Glutamatergic neuron (in vitro differentiated cells): ENCODE results near the gene STXBP5. TPM values are rescaled to one million over a fixed set of nuclear protein-coding genes. Genes with fewer than 3 reads are reported as not detected.

Source experiments
- DNase-seq: peaks from one replicate; pipeline ENCODE4 v3.0.0; 2022
- H3K27ac Mint-ChIP-seq: one replicate; pipeline ENCODE4 v1.8.0; 2020; ENCODE audit warnings: mild to moderate bottlenecking, mixed read lengths, inconsistent platforms; ENCODE audit not compliant: unreplicated experiment
- H3K27me3 Mint-ChIP-seq: one replicate; pipeline ENCODE4 v1.8.0; 2020; ENCODE audit warnings: mild to moderate bottlenecking, moderate library complexity, mixed read lengths, inconsistent platforms; ENCODE audit not compliant: unreplicated experiment
- H3K36me3 Mint-ChIP-seq: one replicate; pipeline ENCODE4 v1.8.0; 2020; ENCODE audit warnings: mild to moderate bottlenecking, mixed read lengths, inconsistent platforms; ENCODE audit not compliant: unreplicated experiment
- H3K4me1 Mint-ChIP-seq: one replicate; pipeline ENCODE4 v1.8.0; 2020; ENCODE audit warnings: mild to moderate bottlenecking, low read depth, mixed read lengths, inconsistent platforms; ENCODE audit not compliant: unreplicated experiment
- H3K4me3 Mint-ChIP-seq: one replicate; pipeline ENCODE4 v1.8.0; 2020; ENCODE audit warnings: mild to moderate bottlenecking, mixed read lengths, inconsistent platforms; ENCODE audit not compliant: unreplicated experiment
- H3K9me3 Mint-ChIP-seq: one replicate; pipeline ENCODE4 v1.8.0; 2020; ENCODE audit warnings: mild to moderate bottlenecking, moderate library complexity, mixed read lengths, inconsistent platforms; ENCODE audit not compliant: unreplicated experiment
- CTCF ChIP-seq: fragments of 200-600 bp; sonication (generic); IDR thresholded peaks from one replicate; pipeline ENCODE4 v1.5.0; 2021; ENCODE audit not compliant: partially characterized antibody, unreplicated experiment
- total RNA-seq: library from RNA; stranded (reverse); fragmentation: NEBNext Ultra II Directional; extraction: Animal tissue kit (Norgen Biotek cat#: 25700); gene quantifications from one replicate; pipeline ENCODE4 v1.2.1, GENCODE V29; 2021; ENCODE audit not compliant: unreplicated experiment

The STXBP5 gene
- total RNA-seq, 1 donor from 2014 or later: 14.6 TPM

- no peaks in the 10 kb centered on the region for H3K4me1 Mint-ChIP-seq
- H3K36me3 Mint-ChIP-seq: no peaks in the 10 kb centered on the region
- H3K27me3 Mint-ChIP-seq: no peaks in the 10 kb centered on the region
- no peak for DNase-seq
- H3K9me3 Mint-ChIP-seq: no peaks in the 10 kb centered on the region
- no peak for TF ChIP-seq CTCF
- H3K27ac Mint-ChIP-seq: no peak overlapping the region
- no peak overlapping the region for H3K4me3 Mint-ChIP-seq
Observed at GRCh38 chr6:147169529-147169928, 34.7 kb upstream of the STXBP5 start.

GRCh38 chr6:147170269-147170668 lies 33.9 kb upstream of the STXBP5 start:
- no peak for DNase-seq
- TF ChIP-seq CTCF: no peak
- no peaks in the 10 kb centered on the region for H3K4me1 Mint-ChIP-seq
- no peaks in the 10 kb centered on the region for H3K36me3 Mint-ChIP-seq
- H3K9me3 Mint-ChIP-seq: no peaks in the 10 kb centered on the region
- H3K27ac Mint-ChIP-seq: no peak overlapping the region
- H3K27me3 Mint-ChIP-seq: no peaks in the 10 kb centered on the region
- H3K4me3 Mint-ChIP-seq: no peak overlapping the region

- Mint-ChIP-seq H3K4me3 (no peak overlapping the region), H3K36me3 (no peaks in the 10 kb centered on the region)
Observed at GRCh38 chr6:147173140-147173539, 31.1 kb upstream of the STXBP5 start.

GRCh38 chr6:147173675-147174308 lies 30.4 kb upstream of the STXBP5 start:
- H3K4me3 Mint-ChIP-seq: no peak overlapping the region
- TF ChIP-seq CTCF: no peak
- no peaks in the 10 kb centered on the region for H3K9me3 Mint-ChIP-seq
- no peaks in the 10 kb centered on the region for H3K27me3 Mint-ChIP-seq
- H3K4me1 Mint-ChIP-seq: no peaks in the 10 kb centered on the region
- no peak overlapping the region for H3K27ac Mint-ChIP-seq
- no peaks in the 10 kb centered on the region for H3K36me3 Mint-ChIP-seq
- no peak for DNase-seq

More at GRCh38 chr6:147173140-147173539, 31.1 kb upstream of the STXBP5 start:
- no peak for DNase-seq
- no peaks in the 10 kb centered on the region for H3K9me3 Mint-ChIP-seq
- no peaks in the 10 kb centered on the region for H3K27me3 Mint-ChIP-seq
- no peak for TF ChIP-seq CTCF
- H3K27ac Mint-ChIP-seq: no peak overlapping the region
- no peaks in the 10 kb centered on the region for H3K4me1 Mint-ChIP-seq

GRCh38 chr6:147176795-147177194 lies 27.4 kb upstream of the STXBP5 start:
- no peak for DNase-seq
- Mint-ChIP-seq H3K4me3 (no peak overlapping the region), H3K4me1 (no peaks in the 10 kb centered on the region), H3K27me3 (no peaks in the 10 kb centered on the region), H3K27ac (no peak overlapping the region), H3K36me3 (no peaks in the 10 kb centered on the region), H3K9me3 (no peaks in the 10 kb centered on the region)
- no peak for TF ChIP-seq CTCF
